DOHH2 (cell line): ENCODE results near the gene LORICRIN.

Experiments
- EZH2phosphoT487 ChIP-seq: fragments of 200-600 bp; sonication (generic); IDR thresholded peaks from 2 replicates; pipeline ENCODE4 v1.6.1; 2017; ENCODE audit warnings: borderline replicate concordance, mild to moderate bottlenecking, antibody characterized with exemption, low read length, moderate library complexity, mixed read lengths
- TF ChIP-seq, protein P1 (sequence below): fragments of 200-600 bp; sonication (generic); IDR thresholded peaks from one replicate; pipeline ENCODE4 v1.5.1; 2014; ENCODE audit warnings: antibody characterized with exemption, mild to moderate bottlenecking, low read depth, low read length; ENCODE audit not compliant: poor library complexity, severe bottlenecking

DNA sequence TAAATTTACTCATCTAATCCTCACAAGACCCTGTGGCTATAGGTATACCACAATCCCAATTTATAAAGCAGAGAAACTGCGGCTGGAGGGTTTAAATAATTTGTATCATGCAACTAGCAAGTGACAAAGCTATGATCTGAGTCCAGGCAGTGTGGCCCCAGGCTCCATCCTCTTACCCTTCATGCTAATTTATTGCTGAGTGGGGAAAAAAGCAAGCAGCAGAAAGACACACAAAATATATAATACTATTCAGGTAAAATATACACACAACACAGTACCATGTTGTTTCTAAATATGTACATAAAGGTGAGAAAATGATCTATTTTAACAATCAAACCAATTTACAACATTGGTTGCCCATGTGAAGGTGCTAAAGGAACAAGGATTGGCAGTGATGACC lies 17.3 kb upstream of the LORICRIN start:
- TF ChIP-seq, protein P1, sequence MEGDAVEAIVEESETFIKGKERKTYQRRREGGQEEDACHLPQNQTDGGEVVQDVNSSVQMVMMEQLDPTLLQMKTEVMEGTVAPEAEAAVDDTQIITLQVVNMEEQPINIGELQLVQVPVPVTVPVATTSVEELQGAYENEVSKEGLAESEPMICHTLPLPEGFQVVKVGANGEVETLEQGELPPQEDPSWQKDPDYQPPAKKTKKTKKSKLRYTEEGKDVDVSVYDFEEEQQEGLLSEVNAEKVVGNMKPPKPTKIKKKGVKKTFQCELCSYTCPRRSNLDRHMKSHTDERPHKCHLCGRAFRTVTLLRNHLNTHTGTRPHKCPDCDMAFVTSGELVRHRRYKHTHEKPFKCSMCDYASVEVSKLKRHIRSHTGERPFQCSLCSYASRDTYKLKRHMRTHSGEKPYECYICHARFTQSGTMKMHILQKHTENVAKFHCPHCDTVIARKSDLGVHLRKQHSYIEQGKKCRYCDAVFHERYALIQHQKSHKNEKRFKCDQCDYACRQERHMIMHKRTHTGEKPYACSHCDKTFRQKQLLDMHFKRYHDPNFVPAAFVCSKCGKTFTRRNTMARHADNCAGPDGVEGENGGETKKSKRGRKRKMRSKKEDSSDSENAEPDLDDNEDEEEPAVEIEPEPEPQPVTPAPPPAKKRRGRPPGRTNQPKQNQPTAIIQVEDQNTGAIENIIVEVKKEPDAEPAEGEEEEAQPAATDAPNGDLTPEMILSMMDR = no peak
- TF ChIP-seq EZH2phosphoT487 = no peak
